ENCODE results near the gene MMEL1.

MMEL1 gene

DNA sequence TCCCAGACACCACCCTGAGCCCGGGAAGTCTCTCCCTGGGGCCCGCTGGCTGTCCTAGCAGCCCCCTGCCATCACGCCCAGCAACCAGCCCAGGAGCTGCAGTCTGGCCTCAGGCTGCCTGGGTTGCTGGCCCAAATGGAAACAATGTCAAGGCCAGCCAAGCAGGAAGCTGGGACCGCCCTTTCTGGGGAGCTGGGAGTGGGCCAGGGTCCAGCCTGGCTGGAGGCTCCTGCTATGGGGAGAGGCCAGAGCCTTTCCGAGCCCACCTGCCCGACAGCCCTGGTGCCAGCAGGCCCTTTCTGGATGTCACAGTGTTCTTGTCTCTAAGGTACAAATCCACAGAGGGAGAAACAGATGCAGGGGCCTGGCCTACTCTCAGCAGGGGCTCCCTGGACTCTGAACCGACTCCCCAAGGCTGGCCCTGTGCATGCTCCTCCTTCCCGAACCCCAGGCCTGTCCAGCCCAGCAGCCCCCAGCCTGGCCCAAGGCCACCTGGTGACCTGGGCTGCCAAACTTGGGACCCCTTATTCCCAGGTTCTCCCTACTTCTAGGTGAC is 1.2 kb upstream of the MMEL1 start:
- peaks cover 12% of the 10 kb centered on the region for H3K9me3 ChIP-seq (ENCODE audit: control insufficient read depth, low read length)
- H3K36me3 ChIP-seq (ENCODE audit: control insufficient read depth, insufficient read depth, low read length) = no peaks in the 10 kb centered on the region
- H3K4me3 ChIP-seq (ENCODE audit: extremely low read depth, insufficient read depth, low read length, poor library complexity, severe bottlenecking) = no peak overlapping the region
- H3K27ac ChIP-seq (ENCODE audit: low read depth, low read length, severe bottlenecking) = no peak overlapping the region
- H3K4me1 ChIP-seq (ENCODE audit: control insufficient read depth, insufficient read depth, low read length, poor library complexity, severe bottlenecking) = no peaks in the 10 kb centered on the region
- 86 to 93% methylated on average over 8 of the region's 8 CpGs for WGBS, 2 experiments (ENCODE audit: insufficient coverage in 2 of 2)

DNA sequence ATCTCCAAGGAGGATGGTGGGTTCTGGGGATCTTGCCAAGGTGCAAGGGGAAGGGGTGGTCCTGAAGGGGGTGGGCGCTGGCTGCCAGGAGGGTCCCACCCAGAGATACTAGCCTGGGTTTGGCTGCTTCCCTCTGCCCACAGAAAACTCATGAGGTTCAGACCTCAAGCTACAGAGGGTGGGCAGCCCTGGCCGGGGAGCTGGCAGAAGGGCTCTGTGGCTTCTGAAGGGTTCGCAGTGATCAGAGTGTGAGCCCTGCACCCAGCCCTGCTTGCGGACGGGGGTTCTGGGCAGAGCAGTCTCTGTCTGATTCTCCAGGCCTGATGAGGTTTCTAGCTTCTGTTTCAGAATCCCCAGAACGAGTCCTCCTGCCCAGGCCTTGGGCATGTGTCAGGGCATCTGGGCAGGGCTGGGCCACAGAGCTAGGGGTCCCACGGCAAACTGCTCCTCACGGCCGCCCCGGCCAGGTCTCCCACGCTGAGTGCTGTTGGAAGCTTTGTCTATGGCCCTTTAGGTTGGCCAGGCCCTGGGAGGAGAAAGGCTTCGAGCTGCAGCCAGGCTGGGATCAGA is 635 bp upstream of the MMEL1 start:
- 79 to 89% methylated on average over 11 to 12 of the region's 12 CpGs for WGBS, 2 experiments (ENCODE audit: insufficient coverage in 2 of 2)
- H3K4me3 ChIP-seq (ENCODE audit: extremely low read depth, insufficient read depth, low read length, poor library complexity, severe bottlenecking) = no peak overlapping the region
- no peaks in the 10 kb centered on the region for H3K36me3 ChIP-seq (ENCODE audit: control insufficient read depth, insufficient read depth, low read length)
- H3K9me3 ChIP-seq (ENCODE audit: control insufficient read depth, low read length) = peaks cover 12% of the 10 kb centered on the region
- H3K27ac ChIP-seq (ENCODE audit: low read depth, low read length, severe bottlenecking) = no peak overlapping the region
- no peaks in the 10 kb centered on the region for H3K4me1 ChIP-seq (ENCODE audit: control insufficient read depth, insufficient read depth, low read length, poor library complexity, severe bottlenecking)

DNA sequence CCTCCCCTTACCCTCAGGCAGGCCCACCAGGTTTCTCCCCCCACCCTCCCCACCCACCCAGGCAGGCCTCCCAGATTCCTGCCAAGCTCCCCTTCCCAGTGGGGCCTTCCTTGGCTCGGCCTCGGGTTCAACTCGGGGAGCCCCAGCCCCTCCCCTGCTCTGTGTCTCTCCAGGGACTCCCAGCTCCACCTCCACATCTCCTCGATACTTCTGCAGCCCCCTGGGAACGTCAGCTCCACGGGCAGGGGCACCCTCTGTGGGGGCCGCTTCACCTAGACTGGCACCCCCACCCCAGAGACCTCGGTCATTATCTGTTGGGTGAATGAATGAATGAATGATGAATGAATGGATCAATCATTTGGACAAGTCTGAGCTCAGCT is 775 bp downstream of the MMEL1 start:
- Histone ChIP-seq H3K27ac (ENCODE audit: low read depth, low read length, severe bottlenecking) (no peak overlapping the region), H3K4me3 (ENCODE audit: extremely low read depth, insufficient read depth, low read length, poor library complexity, severe bottlenecking) (no peak overlapping the region), H3K9me3 (ENCODE audit: control insufficient read depth, low read length) (peaks cover 9% of the 10 kb centered on the region), H3K4me1 (ENCODE audit: control insufficient read depth, insufficient read depth, low read length, poor library complexity, severe bottlenecking) (no peaks in the 10 kb centered on the region), H3K36me3 (ENCODE audit: control insufficient read depth, insufficient read depth, low read length) (no peaks in the 10 kb centered on the region)
- 79 to 91% methylated on average over 5 to 7 of the region's 8 CpGs for WGBS, 2 experiments (ENCODE audit: insufficient coverage in 2 of 2)

DNA sequence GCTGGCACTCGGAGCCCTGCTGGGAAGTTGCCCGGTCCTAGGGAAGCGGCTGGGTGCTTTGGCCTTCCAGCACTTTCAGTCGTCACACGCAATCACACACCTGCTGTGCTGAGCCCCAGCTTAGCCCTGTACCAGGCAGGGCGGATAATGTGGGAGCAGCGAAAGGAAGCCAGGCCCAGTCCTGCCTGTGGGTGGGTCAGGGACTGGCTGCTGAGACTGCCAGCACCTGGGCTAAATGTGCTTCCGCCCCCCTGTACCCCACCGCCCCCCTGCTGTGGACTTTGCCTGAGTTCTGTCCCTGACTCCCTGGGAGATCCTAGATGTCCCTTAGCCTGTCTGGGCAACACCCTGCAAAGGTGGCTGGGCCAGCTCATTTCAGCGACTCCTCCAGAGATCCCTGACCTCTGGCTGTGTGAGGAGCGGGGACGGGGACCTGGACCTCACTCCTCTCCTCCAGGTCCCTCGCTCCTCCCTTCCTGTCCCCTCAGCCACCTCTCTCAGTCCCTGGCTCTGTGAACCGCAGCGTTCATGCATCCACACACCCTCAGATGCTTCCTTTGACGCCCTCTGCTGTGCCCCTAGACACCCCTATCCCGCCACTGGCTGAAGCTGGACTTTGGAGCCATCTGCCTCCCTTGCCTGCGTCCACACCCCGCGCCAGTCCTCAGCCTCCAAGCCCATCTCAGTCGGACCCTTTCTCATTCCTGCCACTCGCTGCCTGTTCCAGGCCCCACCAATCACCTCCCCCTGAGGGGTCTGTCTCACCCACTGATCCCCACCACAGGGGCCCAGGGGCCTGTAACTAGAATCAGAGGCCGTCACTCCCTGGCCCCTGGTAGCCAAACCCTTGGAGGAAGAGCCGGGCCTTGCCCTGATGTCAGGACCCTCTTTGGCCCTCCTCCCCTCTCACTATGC is 1.4 kb downstream of the MMEL1 start:
- H3K27ac ChIP-seq (ENCODE audit: low read depth, low read length, severe bottlenecking) = no peak overlapping the region
- no peaks in the 10 kb centered on the region for H3K36me3 ChIP-seq (ENCODE audit: control insufficient read depth, insufficient read depth, low read length)
- H3K9me3 ChIP-seq (ENCODE audit: control insufficient read depth, low read length) = peaks cover 3% of the 10 kb centered on the region
- 89% methylated on average over 20 to 22 of the region's 24 CpGs for WGBS, 2 experiments (ENCODE audit: insufficient coverage in 2 of 2)
- H3K4me1 ChIP-seq (ENCODE audit: control insufficient read depth, insufficient read depth, low read length, poor library complexity, severe bottlenecking) = no peaks in the 10 kb centered on the region
- H3K4me3 ChIP-seq (ENCODE audit: extremely low read depth, insufficient read depth, low read length, poor library complexity, severe bottlenecking) = no peak overlapping the region

DNA sequence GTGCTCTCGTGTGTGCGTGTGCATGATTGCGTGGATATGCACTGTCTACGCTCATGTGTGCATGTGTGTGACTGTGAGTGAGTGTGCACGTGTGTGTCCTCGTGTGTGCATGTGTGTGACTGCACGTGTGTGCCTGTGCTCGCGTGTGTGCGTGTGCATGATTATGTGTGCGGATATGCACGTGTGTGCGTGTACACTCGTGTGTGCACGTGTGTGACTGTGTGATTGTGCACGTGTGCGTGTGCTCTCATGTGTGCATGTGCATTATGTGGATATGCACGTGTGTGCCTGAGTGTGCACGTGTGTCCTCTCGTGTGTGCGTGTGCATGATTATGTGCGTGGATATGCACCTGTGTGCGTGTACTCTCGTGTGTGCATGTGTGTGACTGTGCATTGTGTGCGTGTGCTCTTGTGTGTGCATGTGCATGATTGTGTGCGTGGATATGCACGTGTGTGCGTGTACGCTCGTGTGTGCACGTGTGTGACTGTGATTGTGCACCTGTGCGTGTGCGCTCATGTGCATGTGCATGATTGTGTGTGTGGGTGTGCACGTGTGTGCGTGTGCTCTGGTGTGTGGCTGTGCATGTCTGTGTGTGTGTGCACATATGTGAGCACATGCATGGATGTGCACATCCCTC is 2.2 kb downstream of the MMEL1 start:
- no peaks in the 10 kb centered on the region for H3K36me3 ChIP-seq (ENCODE audit: control insufficient read depth, insufficient read depth, low read length)
- no peaks in the 10 kb centered on the region for H3K4me1 ChIP-seq (ENCODE audit: control insufficient read depth, insufficient read depth, low read length, poor library complexity, severe bottlenecking)
- no peak overlapping the region for H3K27ac ChIP-seq (ENCODE audit: low read depth, low read length, severe bottlenecking)
- no peaks in the 10 kb centered on the region for H3K9me3 ChIP-seq (ENCODE audit: control insufficient read depth, low read length)
- H3K4me3 ChIP-seq (ENCODE audit: extremely low read depth, insufficient read depth, low read length, poor library complexity, severe bottlenecking) = no peak overlapping the region
- WGBS, 2 experiments (ENCODE audit: insufficient coverage in 2 of 2) = 87 to 92% methylated on average over 25 to 34 of the region's 35 CpGs

DNA sequence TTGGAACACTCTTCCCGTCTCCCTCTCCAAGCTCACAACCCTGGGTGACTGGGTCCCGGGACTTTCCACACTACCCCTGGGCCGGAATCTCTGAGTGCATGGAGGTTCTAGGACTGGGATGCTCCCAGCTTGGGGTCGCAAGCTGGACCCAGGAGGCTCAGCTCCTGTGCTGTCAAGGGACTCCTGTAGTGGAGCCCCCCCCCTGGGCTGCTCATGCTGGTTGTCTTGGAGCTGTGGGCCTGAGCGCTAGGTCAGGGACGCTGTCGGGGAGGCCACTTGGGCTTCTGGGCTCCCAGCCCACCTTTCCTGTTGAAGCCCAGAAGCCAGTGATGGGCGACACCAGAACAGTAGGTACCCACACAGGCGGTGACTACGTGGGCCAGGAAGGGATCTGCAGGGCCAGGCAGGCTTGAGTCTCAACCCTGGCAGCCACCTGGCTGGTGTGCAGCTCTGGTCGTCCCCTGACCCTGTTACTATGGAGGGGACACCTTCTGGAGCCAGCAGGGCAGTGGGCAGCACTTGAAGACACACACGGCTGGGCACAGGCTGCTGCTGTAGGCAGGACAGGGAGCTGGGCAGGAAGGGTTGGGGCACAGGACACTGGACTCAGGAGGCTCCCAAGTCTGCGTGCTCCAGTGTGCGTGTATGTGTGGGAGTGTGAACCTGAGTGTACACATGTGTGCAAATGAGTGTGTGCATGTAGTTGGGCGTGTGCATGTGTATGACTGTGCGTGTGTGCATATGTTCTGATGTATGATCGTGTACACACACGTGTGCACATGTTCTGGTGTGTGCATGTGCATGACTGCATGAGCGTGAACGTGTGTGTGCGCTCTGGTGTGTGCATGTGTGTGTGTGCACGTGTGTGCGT is 3.0 kb downstream of the MMEL1 start:
- no peak overlapping the region for H3K27ac ChIP-seq (ENCODE audit: low read depth, low read length, severe bottlenecking)
- H3K36me3 ChIP-seq (ENCODE audit: control insufficient read depth, insufficient read depth, low read length) = no peaks in the 10 kb centered on the region
- H3K4me1 ChIP-seq (ENCODE audit: control insufficient read depth, insufficient read depth, low read length, poor library complexity, severe bottlenecking) = no peaks in the 10 kb centered on the region
- H3K9me3 ChIP-seq (ENCODE audit: control insufficient read depth, low read length) = no peaks in the 10 kb centered on the region
- 88 to 92% methylated on average over 19 of the region's 23 CpGs for WGBS, 2 experiments (ENCODE audit: insufficient coverage in 2 of 2)
- H3K4me3 ChIP-seq (ENCODE audit: extremely low read depth, insufficient read depth, low read length, poor library complexity, severe bottlenecking) = no peak overlapping the region

DNA sequence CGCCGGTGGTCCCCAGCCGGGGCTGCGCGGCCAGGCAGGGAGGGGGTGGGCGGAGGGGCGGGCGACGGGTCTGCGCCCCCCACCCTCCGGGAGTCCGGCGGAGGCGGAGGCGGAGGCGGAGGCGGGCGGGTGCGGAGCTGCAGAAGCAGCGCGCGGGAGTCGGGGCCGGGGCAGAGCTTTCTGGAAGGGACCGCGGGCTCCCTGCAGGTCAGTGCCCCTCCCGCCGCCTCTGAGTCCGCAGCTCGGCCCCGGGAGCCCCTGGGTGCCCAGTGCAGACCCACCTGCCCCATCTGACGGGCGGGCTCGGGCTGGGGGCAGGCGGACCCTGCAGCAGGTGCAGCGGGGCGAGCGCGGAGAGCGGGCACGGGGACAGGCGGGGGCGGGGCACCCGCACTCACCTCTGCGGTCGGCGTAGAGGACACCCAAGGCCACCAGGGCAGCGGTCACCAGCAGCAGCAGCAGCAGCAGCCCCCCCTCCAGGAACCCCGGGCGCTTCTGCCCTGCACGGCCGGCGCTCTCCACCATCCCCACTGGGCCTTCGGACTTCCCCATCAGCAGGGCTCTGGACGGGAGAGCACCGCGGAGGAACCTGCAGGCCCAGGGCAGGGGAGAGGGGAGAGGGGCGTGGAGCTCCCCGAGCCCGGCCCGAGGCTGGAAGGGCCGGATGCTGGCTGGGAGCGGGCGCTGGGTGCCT is 3.7 kb downstream of the MMEL1 start:
- no peak overlapping the region for H3K27ac ChIP-seq (ENCODE audit: low read depth, low read length, severe bottlenecking)
- no peaks in the 10 kb centered on the region for H3K4me1 ChIP-seq (ENCODE audit: control insufficient read depth, insufficient read depth, low read length, poor library complexity, severe bottlenecking)
- WGBS, 2 experiments (ENCODE audit: insufficient coverage in 2 of 2) = 14 to 20% methylated on average over 33 to 50 of the region's 64 CpGs
- no peak overlapping the region for H3K4me3 ChIP-seq (ENCODE audit: extremely low read depth, insufficient read depth, low read length, poor library complexity, severe bottlenecking)
- no peaks in the 10 kb centered on the region for H3K36me3 ChIP-seq (ENCODE audit: control insufficient read depth, insufficient read depth, low read length)
- H3K9me3 ChIP-seq (ENCODE audit: control insufficient read depth, low read length) = no peaks in the 10 kb centered on the region

DNA sequence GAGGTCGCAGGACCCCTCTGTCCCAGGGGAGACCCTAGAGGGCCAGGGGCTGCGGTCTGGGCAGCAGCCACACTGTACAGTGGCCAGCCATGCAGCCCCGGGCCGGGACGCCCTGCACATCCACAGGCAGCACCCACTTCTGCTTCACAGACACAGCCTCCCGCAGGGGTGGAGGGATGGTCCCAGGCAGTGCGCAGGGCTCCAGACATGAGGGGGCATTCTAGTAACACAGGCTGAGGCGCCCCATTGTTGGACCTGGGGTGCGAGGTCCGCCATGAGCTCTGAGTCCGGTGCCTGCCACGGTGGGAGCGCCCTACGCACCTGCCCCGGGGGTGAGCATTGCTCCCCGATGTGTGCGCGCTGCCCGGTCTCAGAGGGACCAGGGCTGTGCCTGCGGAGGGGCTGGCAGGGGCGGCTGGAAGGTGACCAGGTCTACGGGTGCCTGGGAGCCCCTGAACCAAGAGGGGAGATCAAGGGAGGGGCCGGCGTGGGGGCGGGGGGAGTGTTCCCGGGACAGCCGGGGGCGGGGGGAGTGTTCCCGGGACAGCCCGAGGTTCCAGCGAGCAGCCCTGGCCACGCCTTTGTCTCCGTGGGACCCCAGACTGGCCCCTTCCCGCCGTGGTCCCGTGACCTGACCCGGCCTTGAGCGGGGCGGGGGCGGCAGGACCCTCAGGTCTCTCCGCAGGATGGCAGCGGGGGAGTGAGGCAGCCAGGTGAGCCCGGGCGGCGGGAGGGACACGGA is 4.5 kb downstream of the MMEL1 start:
- Histone ChIP-seq H3K27ac (ENCODE audit: low read depth, low read length, severe bottlenecking) (no peak overlapping the region), H3K4me3 (ENCODE audit: extremely low read depth, insufficient read depth, low read length, poor library complexity, severe bottlenecking) (no peak overlapping the region), H3K9me3 (ENCODE audit: control insufficient read depth, low read length) (no peaks in the 10 kb centered on the region), H3K4me1 (ENCODE audit: control insufficient read depth, insufficient read depth, low read length, poor library complexity, severe bottlenecking) (no peaks in the 10 kb centered on the region), H3K36me3 (ENCODE audit: control insufficient read depth, insufficient read depth, low read length) (no peaks in the 10 kb centered on the region)
- 25 to 43% methylated on average over 24 to 33 of the region's 46 CpGs for WGBS, 2 experiments (ENCODE audit: insufficient coverage in 2 of 2)

DNA sequence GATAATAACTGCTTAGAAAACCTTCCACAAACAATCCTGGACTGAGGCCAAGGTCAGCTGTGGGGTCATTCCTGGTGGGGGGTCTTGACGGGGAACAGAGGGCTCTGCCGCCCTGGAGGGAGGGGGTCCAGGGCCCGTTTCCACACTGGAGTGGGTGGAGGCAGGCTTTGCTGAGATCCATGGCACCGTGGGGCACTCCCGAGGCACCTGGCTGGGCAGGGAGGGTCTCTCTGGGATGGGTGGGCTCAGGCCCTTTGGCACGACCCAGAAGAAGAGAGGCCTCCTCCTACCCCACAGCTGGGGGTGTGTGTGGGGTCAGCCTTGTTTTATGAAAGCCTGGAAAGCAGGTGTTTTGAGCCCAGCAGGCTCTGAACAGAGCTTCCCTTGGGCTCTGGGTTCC is 5.1 kb downstream of the MMEL1 start:
- WGBS, 2 experiments (ENCODE audit: insufficient coverage in 2 of 2) = 62% methylated on average over 2 of the region's 6 CpGs; no CpG with 5 or more reads in 1 of the 2 experiments
- no peak overlapping the region for H3K4me3 ChIP-seq (ENCODE audit: extremely low read depth, insufficient read depth, low read length, poor library complexity, severe bottlenecking)
- no peaks in the 10 kb centered on the region for H3K4me1 ChIP-seq (ENCODE audit: control insufficient read depth, insufficient read depth, low read length, poor library complexity, severe bottlenecking)
- no peaks in the 10 kb centered on the region for H3K36me3 ChIP-seq (ENCODE audit: control insufficient read depth, insufficient read depth, low read length)
- H3K27ac ChIP-seq (ENCODE audit: low read depth, low read length, severe bottlenecking) = no peak overlapping the region
- H3K9me3 ChIP-seq (ENCODE audit: control insufficient read depth, low read length) = no peaks in the 10 kb centered on the region
